K562 (cell line): ENCODE results near the gene LILRB3.
"Not testable (repeated sequence)": the region's sequence is repeated elsewhere in the genome, so short reads cannot be mapped to it uniquely, and the experiment has no call there.

Experiments
- E2F1 ChIP-seq: sonication (generic); formaldehyde crosslinking; IDR thresholded peaks from 2 replicates; pipeline ENCODE4 v1.8.1; 2023; ENCODE audit warnings: mild to moderate bottlenecking, missing genetic modification reagents, moderate library complexity
- EP300 ChIP-seq: IDR thresholded peaks from 2 replicates; pipeline ENCODE4 v1.6.1; 2012; ENCODE audit warnings: low read length, improper control_type of control experiment
- HCFC1 ChIP-seq: IDR thresholded peaks from 2 replicates; pipeline ENCODE4 v1.6.1; 2012; ENCODE audit warnings: low read depth, low read length, improper control_type of control experiment
- POLR2A ChIP-seq: fragments of 450-650 bp; conservative IDR thresholded peaks from 2 replicates; pipeline ENCODE4 v1.6.1; 2016
- SRF ChIP-seq, 2 experiments: fragments of 250-450, 450-650 bp in 1 of 2; sonication (Bioruptor Pico) in 1 of 2; sonication (generic) in 1 of 2; formaldehyde crosslinking; IDR thresholded peaks; 2 replicates each; pipeline versions ENCODE4 v1.5.0 to v1.5.1; 2020 to 2022; ENCODE audit warnings: mild to moderate bottlenecking in 1 of 2, missing genetic modification reagents in 1 of 2
- ZNF551 ChIP-seq: fragments of 250-450 bp; sonication (Bioruptor Pico); IDR thresholded peaks from 2 replicates; pipeline ENCODE4 v1.5.0; 2021; ENCODE audit warnings: mild to moderate bottlenecking, moderate library complexity
- ZNF79 ChIP-seq: fragments of 250-450 bp; sonication (Bioruptor Pico); IDR thresholded peaks from 2 replicates; pipeline ENCODE4 v1.4.0; 2020; ENCODE audit warnings: low read depth, mild to moderate bottlenecking, moderate library complexity
- TF ChIP-seq, protein P1 (sequence below), 3 experiments: IDR thresholded peaks in 2 of 3; conservative IDR thresholded peaks in 1 of 3; 2 replicates each; pipeline ENCODE4 v1.5.1; 2011 to 2012; ENCODE audit warnings: low read length in 3 of 3, mild to moderate bottlenecking in 3 of 3, control low read depth in 2 of 3, improper control_type of control experiment in 1 of 3, inconsistent platforms in 1 of 3, low read depth in 1 of 3, mixed read lengths in 1 of 3, moderate library complexity in 1 of 3; ENCODE audit not compliant: insufficient read depth in 2 of 3
- TF ChIP-seq, protein P2 (sequence below): fragments of 250-450 bp; sonication (Bioruptor Pico); IDR thresholded peaks from 2 replicates; pipeline ENCODE4 v1.8.0; 2021; ENCODE audit warnings: borderline replicate concordance, mild to moderate bottlenecking, moderate library complexity; ENCODE audit not compliant: poor library complexity, severe bottlenecking

DNA sequence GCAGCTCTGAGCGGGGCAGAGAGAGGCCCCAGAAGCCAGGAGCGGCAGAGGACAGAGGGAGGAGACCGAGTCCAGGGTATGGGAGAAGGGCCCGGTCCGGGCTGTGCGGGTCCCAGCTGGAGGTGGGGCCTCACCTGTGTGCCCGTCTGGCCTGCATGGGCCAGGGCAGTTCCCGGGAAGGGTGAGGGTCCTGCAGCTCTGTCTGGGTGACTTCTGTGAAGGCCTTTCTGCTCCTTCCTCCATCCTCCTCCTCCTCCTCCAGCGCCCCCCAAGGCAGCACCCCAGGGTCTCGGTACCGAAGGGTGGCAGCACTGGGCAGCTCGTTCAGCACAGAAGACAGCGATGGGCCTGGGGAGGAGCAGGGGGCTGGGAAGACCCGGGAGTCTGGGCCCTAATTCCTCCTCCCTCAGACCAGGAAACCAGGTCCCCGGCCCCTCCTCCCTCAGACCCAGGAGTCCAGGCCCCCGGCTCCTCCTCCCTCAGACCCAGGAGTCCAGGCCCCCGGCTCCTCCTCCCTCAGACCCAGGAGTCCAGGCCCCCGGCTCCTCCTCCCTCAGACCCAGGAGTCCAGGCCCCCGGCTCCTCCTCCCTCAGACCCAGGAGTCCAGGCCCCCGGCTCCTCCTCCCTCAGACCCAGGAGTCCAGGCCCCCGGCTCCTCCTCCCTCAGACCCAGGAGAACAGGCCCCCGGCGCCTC is 50.9 kb downstream of the LILRB3 start:
- TF ChIP-seq HCFC1; SRF (CRISPR knock-in tag; IDR thresholded peaks at IDR 0.05); EP300; POLR2A; ZNF551 (CRISPR knock-in tag); ZNF79 (CRISPR knock-in tag); E2F1 (CRISPR knock-in tag): not testable (repeated sequence)
- TF ChIP-seq, protein P1, sequence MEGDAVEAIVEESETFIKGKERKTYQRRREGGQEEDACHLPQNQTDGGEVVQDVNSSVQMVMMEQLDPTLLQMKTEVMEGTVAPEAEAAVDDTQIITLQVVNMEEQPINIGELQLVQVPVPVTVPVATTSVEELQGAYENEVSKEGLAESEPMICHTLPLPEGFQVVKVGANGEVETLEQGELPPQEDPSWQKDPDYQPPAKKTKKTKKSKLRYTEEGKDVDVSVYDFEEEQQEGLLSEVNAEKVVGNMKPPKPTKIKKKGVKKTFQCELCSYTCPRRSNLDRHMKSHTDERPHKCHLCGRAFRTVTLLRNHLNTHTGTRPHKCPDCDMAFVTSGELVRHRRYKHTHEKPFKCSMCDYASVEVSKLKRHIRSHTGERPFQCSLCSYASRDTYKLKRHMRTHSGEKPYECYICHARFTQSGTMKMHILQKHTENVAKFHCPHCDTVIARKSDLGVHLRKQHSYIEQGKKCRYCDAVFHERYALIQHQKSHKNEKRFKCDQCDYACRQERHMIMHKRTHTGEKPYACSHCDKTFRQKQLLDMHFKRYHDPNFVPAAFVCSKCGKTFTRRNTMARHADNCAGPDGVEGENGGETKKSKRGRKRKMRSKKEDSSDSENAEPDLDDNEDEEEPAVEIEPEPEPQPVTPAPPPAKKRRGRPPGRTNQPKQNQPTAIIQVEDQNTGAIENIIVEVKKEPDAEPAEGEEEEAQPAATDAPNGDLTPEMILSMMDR (IDR thresholded peaks at IDR 0.05 in 2 of 3, conservative IDR thresholded peaks at IDR 0.05 in 1 of 3; ENCODE audit: insufficient read depth in 2 of 3, low read depth in 1 of 3, low read length in 3 of 3), result not testable (repeated sequence)
- TF ChIP-seq, protein P2, sequence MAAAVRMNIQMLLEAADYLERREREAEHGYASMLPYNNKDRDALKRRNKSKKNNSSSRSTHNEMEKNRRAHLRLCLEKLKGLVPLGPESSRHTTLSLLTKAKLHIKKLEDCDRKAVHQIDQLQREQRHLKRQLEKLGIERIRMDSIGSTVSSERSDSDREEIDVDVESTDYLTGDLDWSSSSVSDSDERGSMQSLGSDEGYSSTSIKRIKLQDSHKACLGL, result not testable (repeated sequence)
